ENCODE measurements around the gene ANP32E. TPM values are rescaled to one million over a fixed set of nuclear protein-coding genes. Genes with fewer than 3 reads are reported as not detected.

The ANP32E gene
- total RNA-seq, 1 experiment from 2014 or later = 95.1 TPM

DNA sequence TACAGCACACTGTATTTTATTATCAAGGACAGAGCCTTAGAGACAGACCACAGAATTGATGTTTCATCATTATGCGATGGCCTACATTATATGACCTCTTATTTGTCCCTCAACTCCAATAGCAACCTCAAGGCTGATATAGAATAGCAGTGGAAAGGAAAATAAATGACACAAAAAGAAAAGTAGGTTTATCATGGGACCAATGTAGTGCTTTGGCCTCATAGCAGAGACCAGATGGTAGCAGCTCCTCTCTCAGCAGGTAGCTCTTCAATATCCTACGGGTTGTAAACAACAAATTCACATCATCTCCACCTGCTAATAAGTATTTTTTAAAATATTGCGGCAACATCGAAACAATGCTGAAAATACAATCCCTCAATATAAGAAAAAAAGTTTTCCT, 25.2 kb downstream of the ANP32E start:
- Histone ChIP-seq H3K9ac (ENCODE audit: low read length) (no peak overlapping the region), H4K20me1 (ENCODE audit: insufficient read depth) (no peaks in the 10 kb centered on the region), H3K9me3 (ENCODE audit: control insufficient read depth in 1 of 2, insufficient read depth in 1 of 2, low read depth in 1 of 2, low read length in 2 of 2) (no peaks in the 10 kb centered on the region), H3K36me3 (ENCODE audit: control insufficient read depth in 1 of 2, insufficient read depth in 2 of 2, low read length in 2 of 2) (no peaks in the 10 kb centered on the region), H3K4me3 (replicated peaks in 1 of 2; ENCODE audit: low read depth in 1 of 2, low read length in 2 of 2) (no peak overlapping the region), H3K27me3 (ENCODE audit: insufficient read depth, low read length) (no peaks in the 10 kb centered on the region), H3K4me1 (ENCODE audit: control insufficient read depth in 1 of 2, insufficient read depth in 2 of 2, low read length in 2 of 2) (no peaks in the 10 kb centered on the region), H3K27ac (ENCODE audit: low read depth, low read length) (no peak overlapping the region), H3K4me2 (ENCODE audit: low read length) (no peak overlapping the region), H3K79me2 (ENCODE audit: insufficient read depth, low read length) (no peaks in the 10 kb centered on the region), H3K9me2 (ENCODE audit: insufficient read depth) (no peaks in the 10 kb centered on the region), H2AFZ (ENCODE audit: low read depth, low read length, poor library complexity, severe bottlenecking) (no peak overlapping the region)
- no TSS peak for BruUV-seq (replicated peaks)
- ChIA-PET CTCF (no interaction called here), RAD21 (ENCODE audit: low non-redundant PET in 1 of 2, low total read pairs in 2 of 2, uncharacterized antibody in 2 of 2, unreplicated experiment in 2 of 2) (no interaction called here), POLR2A (no interaction called here)
- intact Hi-C loops (cut with micrococcal nuclease) = no loop called here
- TF ChIP-seq POLR2AphosphoS5 (IDR thresholded peaks at IDR 0.05; ENCODE audit: low read depth, low read length) (no peak), CTCF (IDR thresholded peaks at IDR 0.05 in 2 of 3, conservative IDR thresholded peaks at IDR 0.05 in 1 of 3; ENCODE audit: borderline replicate concordance in 1 of 3, insufficient read depth in 1 of 3, low read depth in 2 of 3, low read length in 2 of 3) (no peak), JUND (IDR thresholded peaks at IDR 0.05) (no peak), EGR1 (IDR thresholded peaks at IDR 0.05; ENCODE audit: low read depth) (no peak), TCF7L2 (IDR thresholded peaks at IDR 0.05; ENCODE audit: borderline replicate concordance, extremely low read depth, insufficient read depth, insufficient read length) (no peak), POLR2A (IDR thresholded peaks at IDR 0.05; ENCODE audit: borderline replicate concordance, extremely low read depth, insufficient read depth, insufficient read length) (no peak), RAD21 (IDR thresholded peaks at IDR 0.05; ENCODE audit: low read depth) (no peak), SRF (IDR thresholded peaks at IDR 0.05; ENCODE audit: low read depth) (no peak), ATF3 (IDR thresholded peaks at IDR 0.05) (no peak), ZFX (IDR thresholded peaks at IDR 0.05) (no peak), YY1 (IDR thresholded peaks at IDR 0.05; ENCODE audit: extremely low read depth, insufficient replicate concordance, low read depth, low read length) (no peak), SP1 (IDR thresholded peaks at IDR 0.05; ENCODE audit: low read depth) (no peak), EZH2 (IDR thresholded peaks at IDR 0.05) (no peak), ZNF274 (IDR thresholded peaks at IDR 0.05; ENCODE audit: low read depth, low read length) (no peak), CBX3 (IDR thresholded peaks at IDR 0.05; ENCODE audit: low read depth) (no peak)
- TF ChIP-seq, protein P1, sequence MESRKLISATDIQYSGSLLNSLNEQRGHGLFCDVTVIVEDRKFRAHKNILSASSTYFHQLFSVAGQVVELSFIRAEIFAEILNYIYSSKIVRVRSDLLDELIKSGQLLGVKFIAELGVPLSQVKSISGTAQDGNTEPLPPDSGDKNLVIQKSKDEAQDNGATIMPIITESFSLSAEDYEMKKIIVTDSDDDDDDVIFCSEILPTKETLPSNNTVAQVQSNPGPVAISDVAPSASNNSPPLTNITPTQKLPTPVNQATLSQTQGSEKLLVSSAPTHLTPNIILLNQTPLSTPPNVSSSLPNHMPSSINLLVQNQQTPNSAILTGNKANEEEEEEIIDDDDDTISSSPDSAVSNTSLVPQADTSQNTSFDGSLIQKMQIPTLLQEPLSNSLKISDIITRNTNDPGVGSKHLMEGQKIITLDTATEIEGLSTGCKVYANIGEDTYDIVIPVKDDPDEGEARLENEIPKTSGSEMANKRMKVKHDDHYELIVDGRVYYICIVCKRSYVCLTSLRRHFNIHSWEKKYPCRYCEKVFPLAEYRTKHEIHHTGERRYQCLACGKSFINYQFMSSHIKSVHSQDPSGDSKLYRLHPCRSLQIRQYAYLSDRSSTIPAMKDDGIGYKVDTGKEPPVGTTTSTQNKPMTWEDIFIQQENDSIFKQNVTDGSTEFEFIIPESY (IDR thresholded peaks at IDR 0.05; ENCODE audit: extremely low read depth, insufficient replicate concordance, low read length) = no peak
- no peak for ATAC-seq
- no peak for DNase-seq (ENCODE audit: low read depth, low spot score)
